ENCODE results near the gene IL17C.

The IL17C gene

DNA sequence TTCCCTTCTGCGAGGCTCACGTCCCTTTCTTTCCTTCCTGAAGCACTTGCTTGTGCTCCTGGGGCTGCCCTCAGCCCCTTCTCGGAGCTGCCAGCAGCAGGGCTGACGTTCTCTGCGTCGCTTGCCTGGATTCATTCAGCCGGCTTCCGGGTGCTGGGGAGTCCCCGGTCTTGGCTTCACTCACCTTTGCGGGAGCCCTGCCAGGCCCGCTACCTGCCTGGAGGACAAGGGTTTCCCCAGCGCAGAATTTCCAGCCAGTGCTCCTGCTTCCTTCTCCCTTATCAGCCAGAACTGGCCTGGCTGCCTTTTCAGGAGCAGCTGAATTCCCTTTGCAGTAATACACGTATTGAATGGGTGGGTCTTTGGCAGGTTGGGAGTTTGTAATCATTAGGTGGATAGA, 22.1 kb upstream of the IL17C start:
- TF ChIP-seq, protein P1, sequence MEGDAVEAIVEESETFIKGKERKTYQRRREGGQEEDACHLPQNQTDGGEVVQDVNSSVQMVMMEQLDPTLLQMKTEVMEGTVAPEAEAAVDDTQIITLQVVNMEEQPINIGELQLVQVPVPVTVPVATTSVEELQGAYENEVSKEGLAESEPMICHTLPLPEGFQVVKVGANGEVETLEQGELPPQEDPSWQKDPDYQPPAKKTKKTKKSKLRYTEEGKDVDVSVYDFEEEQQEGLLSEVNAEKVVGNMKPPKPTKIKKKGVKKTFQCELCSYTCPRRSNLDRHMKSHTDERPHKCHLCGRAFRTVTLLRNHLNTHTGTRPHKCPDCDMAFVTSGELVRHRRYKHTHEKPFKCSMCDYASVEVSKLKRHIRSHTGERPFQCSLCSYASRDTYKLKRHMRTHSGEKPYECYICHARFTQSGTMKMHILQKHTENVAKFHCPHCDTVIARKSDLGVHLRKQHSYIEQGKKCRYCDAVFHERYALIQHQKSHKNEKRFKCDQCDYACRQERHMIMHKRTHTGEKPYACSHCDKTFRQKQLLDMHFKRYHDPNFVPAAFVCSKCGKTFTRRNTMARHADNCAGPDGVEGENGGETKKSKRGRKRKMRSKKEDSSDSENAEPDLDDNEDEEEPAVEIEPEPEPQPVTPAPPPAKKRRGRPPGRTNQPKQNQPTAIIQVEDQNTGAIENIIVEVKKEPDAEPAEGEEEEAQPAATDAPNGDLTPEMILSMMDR (IDR thresholded peaks at IDR 0.05; ENCODE audit: borderline replicate concordance, insufficient read depth, low read depth, low read length): no peak
- no peak overlapping the region for H3K4me3 ChIP-seq (ENCODE audit: low read depth, low read length)

DNA sequence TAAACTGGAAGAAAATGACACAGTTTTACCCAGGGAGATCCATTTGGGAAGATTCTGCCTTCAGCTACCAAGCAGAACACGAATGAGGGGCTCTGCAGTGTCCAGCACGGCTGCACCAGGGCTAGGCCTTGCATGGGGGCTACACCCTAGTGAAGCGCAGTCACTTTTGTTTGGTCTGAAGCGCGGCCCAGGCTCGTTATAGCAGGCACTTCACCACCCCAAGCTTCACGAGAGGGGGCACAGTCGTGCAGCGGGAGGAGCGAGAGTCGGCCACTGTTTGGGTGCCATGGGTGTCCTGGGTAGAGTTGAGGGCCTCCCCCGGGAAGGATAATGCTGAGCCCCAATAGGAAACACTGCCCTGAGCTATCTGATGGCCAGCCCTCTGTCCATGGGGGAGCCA, 21.6 kb upstream of the IL17C start:
- TF ChIP-seq, protein P1 (IDR thresholded peaks at IDR 0.05; ENCODE audit: borderline replicate concordance, insufficient read depth, low read depth, low read length): no peak

DNA sequence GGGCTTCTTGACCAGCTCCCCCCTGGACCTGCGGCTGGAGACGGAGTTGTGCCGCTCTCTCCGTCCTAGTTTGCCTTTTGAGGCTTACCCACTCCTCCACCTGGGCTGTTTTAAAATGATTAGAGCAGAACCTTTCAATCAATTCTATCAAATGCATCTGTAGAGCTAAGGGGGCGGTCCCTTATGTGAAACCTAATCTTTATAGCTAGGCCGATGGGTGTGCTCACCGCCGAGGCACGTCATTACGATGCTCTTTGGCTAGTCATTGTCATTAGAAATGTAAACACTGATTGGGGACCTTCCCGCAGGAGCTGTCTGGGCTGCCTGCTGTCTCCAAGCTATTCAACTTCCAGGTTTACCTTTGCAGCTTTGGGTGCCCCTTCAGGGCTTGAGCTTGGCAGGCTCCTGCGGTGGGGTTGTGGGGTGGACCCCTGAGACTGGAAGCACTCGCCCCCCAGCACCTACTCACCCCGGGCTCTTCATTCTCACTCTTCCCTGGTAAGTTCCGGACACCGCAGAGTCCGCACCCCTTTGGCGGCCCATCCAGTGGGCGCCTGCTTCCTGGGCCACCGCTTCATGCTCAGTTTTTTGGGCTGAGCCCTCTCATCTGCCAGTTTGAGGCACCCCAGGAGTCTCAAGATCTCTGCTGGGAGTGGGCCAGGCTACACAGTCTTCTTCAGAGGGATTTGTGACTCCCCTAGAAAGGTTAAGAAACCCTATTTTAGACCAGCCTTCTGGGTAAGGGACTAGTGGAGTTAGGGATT, 20.9 kb upstream of the IL17C start:
- H3K4me3 ChIP-seq (ENCODE audit: low read depth, low read length): no peak overlapping the region
- TF ChIP-seq, protein P1 (IDR thresholded peaks at IDR 0.05; ENCODE audit: borderline replicate concordance, insufficient read depth, low read depth, low read length): no peak

More for the DNA sequence above, 21.6 kb upstream of the IL17C start:
- H3K4me3 ChIP-seq (ENCODE audit: low read depth, low read length): no peak overlapping the region

DNA sequence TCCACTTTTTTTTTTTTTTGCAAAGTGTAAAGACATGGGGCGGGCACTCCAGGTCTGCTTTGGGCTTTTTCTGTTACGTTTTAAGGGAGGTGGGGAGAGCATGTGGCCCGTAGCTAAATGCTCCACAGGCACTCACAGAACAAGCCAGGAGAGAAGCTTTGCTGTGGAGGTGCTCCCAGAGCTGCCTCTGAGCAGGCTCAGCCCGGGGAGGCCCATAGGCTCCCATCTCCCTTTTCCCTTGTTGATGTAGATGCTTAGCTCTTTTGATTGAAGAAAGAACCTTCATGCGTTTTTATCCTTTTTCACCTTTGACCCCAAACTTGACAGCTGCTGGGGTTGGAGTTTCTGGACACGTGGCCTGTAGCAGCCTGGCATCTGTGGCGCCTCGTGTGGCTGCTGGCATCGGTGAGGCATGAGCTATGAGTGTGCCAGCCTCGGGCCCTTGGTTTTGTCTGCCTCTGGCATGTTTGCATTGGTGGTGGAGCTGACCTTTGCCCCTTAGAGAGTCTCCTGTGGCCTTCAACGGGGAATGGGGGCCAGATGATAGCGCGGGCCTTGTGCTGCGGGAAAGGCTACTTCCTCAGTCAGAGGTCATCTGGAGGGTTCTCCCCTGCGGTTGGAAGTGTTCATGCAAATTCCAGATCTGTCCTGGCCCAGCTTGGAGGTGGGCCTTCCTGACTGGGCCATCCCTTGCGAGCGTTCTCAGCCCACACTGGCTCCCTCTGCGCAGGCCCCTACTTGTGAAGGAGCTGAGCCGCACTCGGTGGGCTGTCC, 20.0 kb upstream of the IL17C start:
- no peak overlapping the region for H3K4me3 ChIP-seq (ENCODE audit: low read depth, low read length)
- TF ChIP-seq, protein P1 (IDR thresholded peaks at IDR 0.05; ENCODE audit: borderline replicate concordance, insufficient read depth, low read depth, low read length): no peak

DNA sequence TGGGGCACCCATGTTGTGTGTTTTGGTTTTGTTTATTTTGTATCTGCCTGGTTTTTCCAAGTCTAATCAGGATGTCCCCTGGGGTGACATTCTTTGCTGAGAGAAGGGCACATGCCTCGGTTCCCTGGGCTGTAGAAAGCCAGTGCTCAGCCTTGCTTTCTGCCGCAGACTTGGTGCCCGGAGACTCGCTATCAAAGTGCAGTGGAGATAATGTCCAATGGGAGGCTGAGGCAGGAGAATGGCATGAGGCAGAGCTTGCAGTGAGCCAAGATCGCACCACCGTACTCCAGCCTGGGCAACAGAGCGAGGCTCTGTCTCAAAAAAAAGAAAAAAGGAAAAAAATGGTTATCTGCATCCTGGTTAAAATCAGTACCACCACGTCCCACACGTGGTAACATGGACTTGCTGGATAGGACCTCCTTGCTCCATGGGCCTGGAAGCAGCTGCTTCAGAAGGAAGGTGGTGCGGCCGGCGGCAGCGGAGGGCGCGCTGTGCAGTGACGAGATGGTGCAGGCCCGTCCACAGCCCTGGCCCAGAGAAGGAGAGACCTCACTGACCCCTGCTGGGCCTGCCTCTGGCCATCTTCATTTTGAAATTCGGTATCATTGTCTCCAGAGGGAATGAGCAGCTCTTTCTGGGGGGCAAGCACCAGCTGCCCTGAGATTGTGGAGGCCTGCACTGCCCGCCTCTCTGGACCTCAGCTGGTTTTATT, 19.3 kb upstream of the IL17C start:
- H3K4me3 ChIP-seq (ENCODE audit: low read depth, low read length): no peak overlapping the region
- TF ChIP-seq, protein P1 (IDR thresholded peaks at IDR 0.05; ENCODE audit: borderline replicate concordance, insufficient read depth, low read depth, low read length): no peak

DNA sequence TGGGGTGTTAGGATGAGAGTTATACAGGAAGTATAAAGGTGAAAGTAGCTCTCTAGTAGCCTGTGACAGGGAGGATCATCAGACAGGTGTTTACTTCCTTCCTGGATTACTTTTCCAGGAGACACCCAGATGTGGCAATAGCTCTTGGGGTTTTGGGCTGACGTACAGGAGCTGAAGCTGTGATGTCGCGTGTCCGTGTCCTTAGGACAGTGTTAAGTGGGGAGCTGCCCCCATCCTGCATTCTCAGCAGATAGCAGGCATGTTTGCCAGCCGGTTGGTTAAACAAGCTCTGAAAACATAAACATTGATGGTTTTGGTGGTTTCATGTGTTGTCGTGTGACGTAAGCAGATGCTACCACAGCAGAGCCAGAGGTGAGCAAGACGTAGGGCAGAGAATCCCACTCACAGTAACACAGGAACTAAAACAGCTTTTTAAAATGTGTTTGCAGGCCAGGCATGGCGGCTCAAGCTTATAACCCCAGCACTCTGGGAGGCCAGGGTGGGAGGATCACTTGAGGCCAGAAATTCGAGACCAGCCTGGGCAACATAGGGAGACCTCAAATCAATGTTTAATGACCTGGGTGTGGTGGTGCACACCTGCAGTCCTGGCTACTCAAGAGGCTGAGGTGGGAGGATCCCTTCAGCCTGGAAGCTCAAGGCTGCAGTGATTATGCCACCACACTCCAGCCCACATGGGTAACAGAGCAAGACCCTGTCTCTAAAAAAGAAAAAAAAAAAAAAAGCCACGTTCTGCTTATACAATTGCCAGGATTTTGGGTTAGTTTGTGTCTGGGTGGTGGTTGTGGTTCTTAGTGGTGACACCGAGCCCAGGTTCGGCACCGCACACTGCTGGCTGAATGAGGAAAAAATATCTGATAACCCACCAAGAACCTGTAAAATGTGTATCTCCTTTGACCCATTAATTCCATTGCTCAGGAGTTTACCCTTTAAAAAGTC, 18.2 kb upstream of the IL17C start:
- TF ChIP-seq, protein P1 (IDR thresholded peaks at IDR 0.05; ENCODE audit: borderline replicate concordance, insufficient read depth, low read depth, low read length): no peak
- no peak overlapping the region for H3K4me3 ChIP-seq (ENCODE audit: low read depth, low read length)

All from GM12875 (cell line).